GM21447 (cell line): ENCODE measurements around the gene NGB.
"Not testable (repeated sequence)": the region's sequence is repeated elsewhere in the genome, so short reads cannot be mapped to it uniquely, and the experiment has no call there.

Source experiments
- ATAC-seq: cut with Tn5 transposase; IDR thresholded peaks from one replicate; pipeline ENCODE4 v1.9.1; 2021; ENCODE audit not compliant: unreplicated experiment

NGB gene

DNA sequence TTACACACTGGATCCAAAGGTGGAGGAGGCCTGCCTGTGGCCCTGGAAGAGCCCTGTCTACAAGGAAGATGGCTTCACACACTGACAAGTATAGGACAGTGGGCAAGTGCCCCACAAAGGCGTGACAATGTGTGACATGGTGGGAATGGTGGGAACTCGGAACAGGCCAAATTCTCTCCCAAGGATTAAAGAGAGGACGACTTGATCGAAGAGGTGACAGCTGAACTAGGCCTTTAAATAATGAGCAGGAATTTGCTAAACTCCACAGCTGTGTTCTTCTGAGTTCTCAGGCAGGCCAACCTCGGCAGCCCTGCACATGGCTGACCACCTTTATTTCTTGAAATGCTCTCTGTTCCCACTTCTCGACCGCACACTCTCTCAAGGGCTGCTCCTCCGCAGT is 25.9 kb upstream of the NGB start:
- no peak for ATAC-seq

DNA sequence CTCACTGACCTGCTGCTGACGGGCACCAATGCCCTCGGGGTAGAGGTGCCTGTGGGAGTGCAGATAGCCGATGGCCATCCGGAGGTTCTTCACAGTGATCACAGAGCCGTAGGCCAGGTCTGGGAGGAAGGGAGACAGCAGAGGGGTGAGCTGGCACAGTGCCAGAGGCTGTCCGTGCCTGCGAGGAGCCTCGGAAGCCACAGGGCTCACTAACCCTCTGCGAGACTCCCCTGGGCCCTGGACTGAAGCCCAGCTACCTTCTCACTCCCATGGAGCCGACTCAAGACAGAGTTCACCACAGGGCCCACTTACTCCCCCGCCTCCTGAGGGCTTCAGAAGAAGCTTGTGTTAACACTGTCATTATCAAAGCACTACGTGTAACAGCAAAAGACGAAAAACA is 25.1 kb upstream of the NGB start:
- no peak for ATAC-seq

DNA sequence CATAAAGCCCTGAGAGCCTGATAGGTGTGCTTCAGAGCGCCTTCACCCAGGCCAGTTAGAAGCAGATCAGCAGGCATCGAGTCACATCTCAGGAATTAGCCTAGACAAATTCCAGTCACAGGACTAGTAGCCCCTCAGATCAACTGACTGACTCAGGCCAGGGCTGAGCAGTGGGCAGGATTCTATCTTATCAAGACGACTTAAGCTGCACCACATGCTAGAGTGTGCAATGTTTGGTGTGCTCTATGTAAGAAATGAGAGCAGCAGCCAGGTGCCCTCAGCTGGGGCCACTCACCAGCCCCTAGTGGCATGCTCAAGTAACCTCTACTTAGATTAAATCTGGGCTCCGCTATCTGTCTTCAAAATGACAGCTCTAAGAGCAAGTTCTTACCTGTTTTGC is 19.7 kb upstream of the NGB start:
- ATAC-seq = no peak

DNA sequence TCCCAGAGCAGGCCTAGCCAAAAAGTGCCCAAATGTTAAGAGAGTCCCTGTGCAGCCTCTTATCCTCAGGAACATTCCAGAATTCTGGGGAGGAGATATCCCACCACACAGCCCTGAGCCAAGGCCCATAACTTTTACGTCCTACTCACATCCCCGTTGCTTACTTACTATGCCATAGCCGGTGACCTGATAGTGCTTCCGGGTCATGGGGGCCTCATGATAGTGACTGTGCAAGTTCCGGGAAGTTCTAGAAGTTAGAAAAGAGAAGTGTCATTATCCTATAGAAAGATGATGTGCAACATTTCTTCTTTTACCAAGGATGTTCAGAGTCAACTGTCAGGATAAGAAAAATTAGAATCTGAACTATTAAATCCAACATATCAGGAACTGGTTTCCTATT is 15.6 kb upstream of the NGB start:
- ATAC-seq = no peak

DNA sequence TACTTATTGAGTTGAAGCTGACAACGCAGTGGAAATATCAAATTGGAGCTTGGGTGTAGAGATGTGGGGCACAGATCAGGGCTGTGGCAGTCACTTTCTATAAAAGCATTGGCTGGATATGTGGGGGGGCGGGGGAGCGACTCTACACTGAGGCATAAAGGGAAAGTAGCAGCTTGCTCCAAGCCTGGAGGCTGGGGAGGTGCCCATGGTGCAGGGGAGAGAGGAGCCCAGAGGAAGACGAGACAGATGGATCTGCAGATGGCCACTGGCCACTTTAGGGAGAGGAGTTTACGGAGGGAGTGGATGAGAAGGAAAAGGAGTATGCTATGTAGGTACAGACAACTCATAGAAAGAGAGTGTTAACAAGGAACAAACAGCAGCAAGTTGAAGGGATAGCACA is 13.5 kb upstream of the NGB start:
- no peak for ATAC-seq

DNA sequence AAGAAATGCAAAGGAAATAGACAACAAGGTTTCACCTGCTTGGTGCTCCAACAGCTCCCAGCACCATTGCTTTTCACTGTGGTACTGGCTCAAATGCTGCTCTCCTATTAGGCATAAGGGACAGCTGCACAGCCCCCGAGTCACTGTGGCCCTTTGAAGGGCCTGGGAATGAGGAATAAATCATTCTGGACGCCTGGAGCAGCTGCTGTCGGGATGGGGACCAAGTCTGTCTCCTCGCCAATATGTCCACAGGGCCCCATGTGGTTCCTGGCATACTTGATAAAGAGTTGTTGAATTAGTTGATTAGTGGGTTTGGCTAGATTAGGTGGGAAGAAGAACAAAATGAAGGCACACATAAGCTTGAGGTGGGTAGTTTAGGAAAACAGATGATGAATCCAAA is 13.1 kb upstream of the NGB start:
- ATAC-seq = no peak

DNA sequence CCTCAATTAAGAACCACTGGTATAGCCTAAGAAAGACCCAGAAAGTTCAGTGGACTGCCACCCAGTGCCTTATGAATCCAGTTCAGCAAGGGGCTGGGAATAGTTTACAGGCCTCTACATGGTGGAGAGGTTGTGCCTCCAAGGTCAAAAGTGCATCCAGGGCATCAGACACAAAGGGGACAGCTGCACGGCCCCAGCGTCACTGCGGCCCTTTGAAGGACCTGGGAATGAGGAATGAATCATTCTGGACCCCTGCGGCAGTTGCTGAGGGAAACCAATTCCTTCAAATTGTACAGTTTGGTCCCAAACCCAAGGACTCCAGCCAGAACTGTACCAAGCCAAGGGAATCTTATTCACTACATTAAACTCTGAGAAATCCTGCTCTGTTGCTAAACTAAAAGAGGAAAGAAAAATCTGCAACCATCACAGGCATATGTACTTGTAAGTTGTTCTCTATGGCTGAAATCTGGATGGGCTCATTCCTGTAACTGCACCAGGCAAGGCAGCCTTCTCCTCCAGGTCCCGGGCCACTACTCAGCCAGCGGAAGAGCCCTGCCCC is 10.9 kb upstream of the NGB start:
- ATAC-seq = no peak

DNA sequence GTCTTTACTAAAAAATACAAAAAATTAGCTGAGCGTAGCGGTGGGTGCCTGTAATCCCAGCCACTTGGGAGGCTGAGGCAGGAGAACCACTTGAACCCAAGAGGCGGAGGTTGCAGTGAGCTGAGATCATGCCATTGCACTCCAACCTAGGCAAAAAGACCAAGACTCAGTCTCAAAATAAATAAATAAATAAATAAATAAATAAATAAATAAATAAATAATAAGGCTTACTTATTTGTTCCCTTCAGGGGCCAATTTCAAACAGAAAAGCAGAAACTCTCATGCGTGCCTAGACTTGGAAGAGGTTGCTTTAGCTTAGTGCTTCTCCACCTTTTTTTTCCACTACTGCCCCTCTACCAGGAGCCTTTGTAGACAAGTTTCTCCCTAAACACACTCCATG is 9.9 kb upstream of the NGB start:
- not testable (repeated sequence) for ATAC-seq

DNA sequence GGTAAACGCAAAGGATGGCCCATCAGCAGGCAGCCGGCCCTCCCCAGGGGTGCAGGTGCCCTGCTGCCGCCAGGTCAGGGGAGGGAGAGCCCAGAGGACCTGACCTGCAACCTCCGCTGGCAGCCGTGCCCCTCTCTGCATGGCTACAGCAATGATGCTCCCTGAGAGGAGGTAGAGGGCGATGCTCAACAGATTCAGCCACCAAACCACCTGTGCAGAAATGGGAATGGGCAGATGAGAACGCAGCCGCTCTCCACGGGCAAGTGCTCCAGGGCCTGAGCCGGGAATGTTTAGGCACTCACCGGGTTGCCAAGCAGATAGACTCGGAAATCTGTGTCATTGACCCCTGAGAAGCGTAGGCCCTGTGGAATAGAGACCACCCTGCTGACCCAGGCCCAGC is 8.7 kb upstream of the NGB start:
- no peak for ATAC-seq

DNA sequence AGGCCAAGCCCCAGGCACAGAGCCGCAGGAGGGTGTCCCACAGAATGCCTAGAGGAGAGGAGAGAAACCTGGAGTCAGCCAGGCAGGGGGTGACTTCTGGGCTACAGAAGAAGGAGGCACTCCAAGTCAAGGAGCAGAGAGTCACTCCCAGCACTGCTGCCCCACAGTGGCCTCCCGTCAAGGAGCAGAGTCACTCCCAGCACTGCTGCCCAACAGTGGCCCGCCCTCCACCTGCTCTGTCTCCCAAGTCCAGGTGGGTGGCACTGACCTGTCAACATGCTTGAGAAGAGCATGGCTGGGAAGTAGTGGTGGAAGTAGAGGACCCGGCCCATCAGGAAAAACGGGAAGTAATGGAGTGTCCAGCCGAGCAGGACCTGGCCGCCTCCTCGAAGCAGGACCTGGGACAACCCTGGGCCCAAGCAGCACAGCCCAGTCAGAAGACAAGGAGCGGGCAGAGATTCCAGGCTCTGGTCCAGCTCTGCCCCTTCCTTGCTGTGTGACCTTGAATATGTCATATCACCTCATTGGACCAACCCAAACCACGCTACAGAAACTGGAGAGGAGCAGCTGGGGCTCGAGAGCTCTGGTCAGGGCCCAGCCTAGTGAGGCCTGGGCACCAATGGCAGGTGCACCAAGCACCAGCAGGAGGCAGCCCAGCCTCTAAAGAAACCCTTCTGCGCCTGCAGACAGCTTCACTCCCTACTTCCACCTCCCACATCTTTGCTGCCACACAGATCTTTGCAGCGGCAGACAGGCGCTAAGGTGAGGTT is 7.6 kb upstream of the NGB start:
- ATAC-seq = no peak

DNA sequence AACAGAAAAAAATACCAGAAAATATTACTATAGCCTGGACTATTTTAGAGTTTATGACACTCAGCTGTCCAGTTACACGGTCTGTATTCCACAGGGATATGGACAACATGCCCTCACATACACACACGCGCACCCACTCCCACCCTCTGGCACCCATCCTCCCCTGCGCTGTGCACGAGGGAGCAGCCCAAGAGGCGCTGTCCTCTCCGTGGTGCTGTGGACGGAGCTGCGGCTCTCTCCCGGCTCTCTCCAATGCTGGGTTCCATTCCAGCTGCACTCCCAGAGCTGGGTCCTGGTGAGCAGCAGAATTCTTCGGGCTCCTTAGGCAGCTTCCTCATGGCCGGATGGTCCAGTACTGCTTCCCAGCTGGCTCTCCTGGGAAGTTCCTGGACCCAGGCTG is 6.0 kb upstream of the NGB start:
- ATAC-seq = no peak

DNA sequence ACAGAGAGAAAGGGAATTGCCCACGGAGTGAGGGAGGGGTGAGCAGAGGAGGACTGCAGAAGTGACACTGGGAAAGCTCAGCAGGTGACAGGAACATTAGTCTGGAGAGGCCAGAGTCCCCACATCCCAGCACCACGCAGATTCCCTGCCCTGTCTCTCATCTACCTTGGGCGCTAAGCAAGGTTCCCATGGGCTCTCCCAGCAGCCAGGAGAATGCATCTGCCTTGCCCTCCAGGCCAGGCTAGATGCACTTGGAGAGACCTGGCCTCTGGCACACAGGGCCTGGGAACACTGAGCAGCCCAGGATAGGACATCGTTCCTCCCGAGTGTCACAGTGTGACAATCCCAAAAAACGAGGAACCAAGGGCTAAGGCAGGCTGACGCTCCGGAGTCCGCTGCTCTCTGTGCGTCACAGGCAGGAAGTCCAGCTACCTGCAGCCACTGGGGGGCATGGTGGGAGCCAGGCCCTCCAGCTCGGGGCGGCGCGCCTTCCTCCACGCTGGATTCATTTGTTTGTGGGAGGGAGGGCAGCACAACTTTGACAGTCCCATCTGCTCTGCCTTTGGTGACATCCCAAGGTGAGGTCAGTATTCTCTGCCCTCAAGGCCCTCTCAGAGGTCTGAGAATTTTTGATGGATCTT is 5.4 kb upstream of the NGB start:
- ATAC-seq = no peak

DNA sequence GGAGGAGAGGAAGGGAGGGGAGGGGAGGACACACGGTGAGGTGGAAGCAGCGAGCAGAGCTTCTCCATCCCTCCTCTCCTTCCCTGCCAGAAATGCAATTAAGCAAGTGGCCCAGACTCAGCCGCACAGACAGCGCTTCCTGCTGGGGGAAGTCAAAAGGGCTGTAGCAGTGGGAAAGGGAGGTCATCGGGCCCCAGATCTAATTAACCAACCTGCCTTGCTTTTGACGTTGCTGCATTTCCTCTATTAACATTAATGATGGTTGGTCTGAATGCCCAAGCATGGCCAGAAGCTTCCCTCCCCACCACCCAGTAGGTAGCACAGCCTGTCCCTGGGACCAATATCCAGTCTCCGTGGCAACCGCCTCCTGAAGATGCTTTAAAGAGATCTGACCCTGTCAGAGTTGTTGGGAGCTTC is 4.6 kb upstream of the NGB start:
- ATAC-seq = no peak

DNA sequence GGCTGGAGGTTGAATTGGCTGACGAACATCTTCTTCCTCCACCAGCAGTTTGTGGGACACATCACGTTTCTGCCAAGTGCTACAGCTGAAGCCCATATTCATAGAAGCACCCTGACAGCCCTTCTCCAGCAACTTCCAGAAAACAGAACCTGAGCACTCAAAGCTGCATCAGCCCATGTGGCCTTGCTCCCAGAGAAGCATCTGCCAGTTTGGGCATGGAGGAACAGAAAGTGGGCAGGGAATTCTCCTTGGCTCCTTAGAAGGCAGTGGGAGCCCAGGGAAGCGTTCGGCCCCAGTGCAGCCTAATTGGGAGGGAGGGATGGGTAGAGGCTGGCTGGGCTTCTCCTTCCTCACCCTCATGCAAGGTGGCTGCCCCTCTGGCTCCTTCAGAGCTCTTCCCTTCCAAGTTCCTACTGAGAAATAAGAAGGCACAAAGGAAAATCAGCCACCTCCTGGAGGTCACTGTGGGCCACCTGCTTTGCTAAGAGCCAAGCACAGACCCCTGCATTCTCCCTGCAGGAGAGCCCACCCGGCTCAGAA is 4.1 kb upstream of the NGB start:
- ATAC-seq = no peak

DNA sequence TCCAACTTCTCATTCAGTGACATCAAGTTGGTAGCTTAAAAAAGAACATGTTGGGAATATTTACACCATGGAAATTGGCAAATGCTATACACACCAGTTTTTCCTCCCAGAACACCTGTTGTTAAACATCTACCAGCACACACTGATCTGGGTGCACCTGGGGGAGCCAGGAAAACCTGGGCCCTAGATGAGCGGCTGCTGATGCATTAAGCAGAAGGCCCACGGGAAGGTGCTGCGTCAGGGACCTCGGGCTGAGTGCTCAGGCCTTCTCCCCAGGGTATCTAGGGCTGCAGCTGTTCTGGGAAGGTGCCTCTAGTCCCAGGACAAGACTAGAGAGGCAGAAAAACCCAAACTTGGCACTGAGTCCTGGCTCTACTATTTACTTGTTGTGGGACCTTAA is 2.8 kb upstream of the NGB start:
- ATAC-seq = no peak

DNA sequence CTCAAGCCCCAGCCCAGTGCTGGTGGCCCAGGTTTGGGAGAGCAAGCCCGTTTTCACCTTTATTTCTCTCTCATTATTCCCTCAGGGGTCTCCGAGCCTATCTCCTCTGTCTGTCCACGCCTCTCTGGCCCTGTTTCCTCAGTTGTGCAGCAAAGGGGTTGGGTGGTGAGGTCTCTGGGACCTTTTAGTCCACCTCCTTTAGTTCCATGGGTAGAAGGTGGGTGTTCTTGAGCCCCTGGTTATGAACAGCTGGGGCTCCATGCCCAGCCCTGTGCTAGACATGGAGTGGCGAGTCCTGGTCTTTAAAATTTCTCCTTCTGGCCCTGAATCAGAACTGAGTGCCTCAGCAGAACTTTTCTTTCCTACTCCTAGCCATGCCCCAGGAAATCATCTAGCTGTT is 1.3 kb upstream of the NGB start:
- ATAC-seq = no peak

DNA sequence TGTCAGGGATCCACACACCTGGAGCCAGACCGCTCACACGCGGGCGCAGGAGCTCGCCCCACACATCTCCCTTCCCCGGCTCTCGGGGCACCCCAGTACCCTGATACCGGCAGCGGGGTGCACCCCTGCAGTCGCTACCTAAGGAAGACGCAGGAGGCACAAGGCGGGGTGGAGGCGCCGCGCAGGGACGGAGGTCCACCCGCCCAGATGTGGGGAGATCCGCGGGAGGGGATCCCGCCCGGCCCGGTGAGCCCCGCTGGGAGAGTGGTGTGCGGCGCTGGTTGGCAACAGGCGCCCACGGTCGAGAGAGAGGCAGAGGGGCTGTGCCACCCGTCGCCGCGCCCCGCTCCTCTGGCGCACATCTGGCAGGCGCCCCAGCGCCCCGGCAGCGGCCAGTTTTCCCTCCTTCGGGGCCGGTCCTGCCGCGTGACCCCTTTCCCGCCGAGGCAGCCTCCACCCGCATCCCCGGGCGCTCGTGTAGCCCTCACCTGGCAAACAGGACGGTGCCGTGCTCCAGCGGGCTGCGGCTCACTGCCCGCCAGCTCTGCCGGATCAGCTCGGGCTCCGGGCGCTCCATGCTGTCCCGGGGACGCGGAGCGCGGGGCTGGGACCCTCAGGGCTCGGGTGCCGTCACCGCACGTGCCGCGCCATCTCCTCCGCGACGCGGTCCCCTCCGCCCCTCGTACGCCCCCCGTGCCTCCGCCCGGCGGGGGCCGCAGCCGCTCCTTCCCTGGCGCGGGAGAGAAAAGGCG is 469 bp downstream of the NGB start:
- ATAC-seq = no peak

DNA sequence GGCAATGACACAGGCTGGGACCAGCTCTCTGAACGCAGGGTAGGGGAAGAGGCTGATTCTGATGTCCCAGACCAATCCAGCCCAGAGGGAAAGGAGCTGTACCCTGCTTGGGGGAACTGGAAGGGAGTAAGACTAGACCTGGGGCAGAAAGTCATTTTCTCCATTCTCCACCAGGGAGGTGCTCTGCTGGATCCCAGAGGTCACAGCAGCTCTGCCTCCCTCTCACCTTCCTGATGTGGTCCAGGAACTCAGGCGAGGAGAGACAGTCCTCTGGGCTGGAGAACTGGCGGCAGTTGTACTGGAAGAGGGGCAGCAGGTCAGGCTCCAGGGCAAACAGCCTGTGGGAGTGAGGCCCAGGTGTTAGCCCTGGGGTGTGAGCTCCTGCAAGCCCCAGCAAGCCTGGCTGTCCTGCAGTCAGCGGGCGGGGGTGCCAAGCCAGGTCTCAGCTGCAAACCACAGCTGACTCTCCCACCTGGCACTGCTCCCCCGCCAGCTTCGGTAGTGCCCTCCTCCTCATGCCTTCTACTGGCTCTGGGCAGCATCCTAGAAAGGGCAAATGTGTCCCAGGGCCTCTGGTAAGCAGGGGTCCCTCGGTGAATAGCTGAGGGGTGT is 1.9 kb downstream of the NGB start:
- ATAC-seq = no peak

DNA sequence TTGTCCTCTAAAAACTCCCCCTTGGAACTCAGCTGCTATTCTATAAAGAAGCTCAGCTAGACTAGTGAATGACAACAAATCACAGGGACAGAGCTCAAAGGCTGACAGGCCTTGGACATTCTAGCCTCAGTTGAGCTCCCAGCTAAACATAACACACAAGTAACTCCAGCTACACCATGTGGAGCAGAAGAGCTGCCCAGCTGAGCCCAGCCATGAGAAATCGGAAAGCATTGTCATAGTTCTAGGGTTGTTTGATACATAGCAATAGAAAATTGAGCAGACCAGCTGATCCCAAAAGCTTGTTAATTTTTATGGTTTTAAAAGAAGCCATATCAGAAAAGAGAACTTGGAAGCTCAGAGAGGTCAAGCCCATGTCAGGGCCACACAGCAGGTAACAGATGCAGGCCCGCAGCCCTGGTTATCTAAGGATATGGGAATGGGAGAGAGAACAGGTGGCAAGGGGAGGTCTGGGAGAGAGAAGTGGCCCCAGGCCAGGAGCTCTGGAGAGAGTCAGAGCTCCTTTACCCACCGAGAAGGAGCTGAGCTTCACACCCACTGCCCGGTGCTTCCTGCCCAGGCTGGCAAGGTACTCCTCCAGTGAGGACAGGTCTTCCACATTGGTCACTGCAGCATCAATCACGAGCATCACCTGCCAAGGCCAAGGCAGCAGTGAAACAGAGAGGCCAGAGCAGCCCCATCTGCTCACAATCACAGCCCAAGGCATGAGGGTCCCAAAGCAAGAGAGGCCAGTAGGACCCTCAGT is 2.9 kb downstream of the NGB start:
- ATAC-seq = no peak

DNA sequence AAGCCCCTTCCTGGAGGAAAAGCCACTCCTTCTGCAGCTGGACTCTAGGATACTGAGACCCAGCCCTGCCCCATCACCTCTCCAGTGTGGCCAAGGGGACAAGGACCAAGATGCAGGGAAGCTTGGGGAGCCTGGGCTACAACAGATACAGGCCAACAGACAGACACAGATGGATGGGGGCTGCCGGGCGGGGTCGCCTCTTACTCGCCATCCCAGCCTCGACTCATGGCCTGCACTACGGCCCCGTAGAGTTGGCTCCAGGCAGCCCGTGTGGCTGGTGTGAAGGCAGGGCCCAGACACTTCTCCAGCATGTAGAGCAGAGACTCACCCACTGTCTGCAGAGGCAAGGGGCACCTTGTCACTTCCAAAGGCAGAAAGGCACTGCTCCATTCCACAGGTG is 4.7 kb downstream of the NGB start:
- no peak for ATAC-seq
